GM18507 (cell line): ENCODE results near the gene ROBO1.

Experiments used
- DNase-seq: peaks from one replicate; pipeline ENCODE4 v3.0.0; 2011; ENCODE audit warnings: low read depth; ENCODE audit not compliant: insufficient read length; ENCODE audit errors: extremely low spot score
- FAIRE-seq: peaks from 2 replicates; lab custom pipeline; 2011; peaks lifted over from hg19 to GRCh38; lab: Jason Lieb, UNC

Gene ROBO1

GRCh38 chr3:78857494-78858111 is 910.2 kb downstream of the ROBO1 start:
- no peak for FAIRE-seq
- DNase-seq: no peak

DNA sequence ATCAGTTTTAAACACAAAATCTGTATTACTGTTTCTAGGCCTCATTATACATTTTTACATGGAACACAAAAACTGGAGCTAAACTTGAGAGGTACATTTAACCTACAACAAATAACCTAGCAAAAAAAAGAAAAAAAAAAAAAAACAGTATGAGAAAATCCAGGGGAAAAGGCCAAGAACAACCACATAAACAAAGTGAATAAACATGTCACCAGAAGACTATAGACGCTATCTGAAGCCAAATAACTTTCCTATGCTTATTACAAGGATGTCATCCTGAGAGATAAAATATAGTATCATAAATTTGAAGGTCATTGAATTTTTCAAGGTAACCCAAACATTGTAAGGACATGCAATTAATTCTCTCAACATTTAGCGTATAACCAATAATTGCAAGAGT is 911.6 kb downstream of the ROBO1 start:
- FAIRE-seq (no peak), DNase-seq (no peak)

GRCh38 chr3:78855190-78855589 is 912.6 kb downstream of the ROBO1 start:
- no peak for FAIRE-seq
- DNase-seq: no peak

- FAIRE-seq: no peak
These were observed 919.2 kb downstream of the ROBO1 start for GRCh38 chr3:78848392-78849288.

GRCh38 chr3:78847603-78848002 is 920.2 kb downstream of the ROBO1 start:
- no peak for DNase-seq
- no peak for FAIRE-seq

More at GRCh38 chr3:78848392-78849288, 919.2 kb downstream of the ROBO1 start:
- DNase-seq: no peak

- DNase-seq (no peak), FAIRE-seq (no peak)
These were observed 920.6 kb downstream of the ROBO1 start for GRCh38 chr3:78847203-78847602.

- DNase-seq (no peak), FAIRE-seq (no peak)
These were observed 921.1 kb downstream of the ROBO1 start for GRCh38 chr3:78846718-78847117.

- FAIRE-seq: no peak
- no peak for DNase-seq
These were observed 922.2 kb downstream of the ROBO1 start for GRCh38 chr3:78845605-78846004.

- FAIRE-seq: no peak
These were observed 923.5 kb downstream of the ROBO1 start for GRCh38 chr3:78844307-78844706.

DNA sequence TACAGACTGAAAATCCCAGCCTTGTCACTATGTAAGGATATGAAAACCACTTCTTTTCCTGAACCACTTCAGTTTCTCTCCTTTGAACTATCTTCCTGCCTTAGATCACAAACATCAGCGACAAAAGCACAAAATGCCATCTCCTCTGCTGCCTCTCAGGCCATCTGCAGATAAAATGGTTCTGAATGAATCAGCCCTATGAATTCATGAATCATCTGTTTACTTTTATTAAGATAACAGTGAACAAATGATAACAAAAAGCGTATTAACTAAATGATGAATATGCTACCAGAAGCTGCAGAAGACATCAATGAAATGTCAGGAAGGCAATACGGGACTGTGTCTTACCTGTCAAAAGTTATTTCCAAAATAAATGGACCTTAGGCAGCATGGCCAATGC is 928.1 kb downstream of the ROBO1 start:
- no peak for DNase-seq
- no peak for FAIRE-seq

More at GRCh38 chr3:78844307-78844706, 923.5 kb downstream of the ROBO1 start:
- no peak for DNase-seq

DNA sequence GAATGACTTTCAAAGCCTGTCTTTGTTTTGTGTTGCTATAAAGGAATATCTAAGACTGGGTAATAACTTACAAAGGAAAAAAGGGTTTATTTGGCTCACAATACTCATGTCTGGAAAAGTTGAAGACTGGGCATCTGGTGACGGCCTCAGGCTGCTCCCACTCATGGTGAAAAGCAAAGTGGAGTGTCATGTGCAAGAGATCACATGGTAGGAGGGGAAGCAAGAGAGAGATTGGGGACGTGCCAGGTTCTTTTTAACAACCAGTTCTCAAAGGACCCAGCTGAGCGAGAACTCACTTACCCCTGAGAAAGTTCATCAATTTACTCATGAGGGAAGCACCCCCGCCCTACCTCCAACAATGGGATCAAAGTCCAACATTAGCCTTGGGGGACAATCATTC is 929.4 kb downstream of the ROBO1 start:
- FAIRE-seq (no peak), DNase-seq (no peak)

DNA sequence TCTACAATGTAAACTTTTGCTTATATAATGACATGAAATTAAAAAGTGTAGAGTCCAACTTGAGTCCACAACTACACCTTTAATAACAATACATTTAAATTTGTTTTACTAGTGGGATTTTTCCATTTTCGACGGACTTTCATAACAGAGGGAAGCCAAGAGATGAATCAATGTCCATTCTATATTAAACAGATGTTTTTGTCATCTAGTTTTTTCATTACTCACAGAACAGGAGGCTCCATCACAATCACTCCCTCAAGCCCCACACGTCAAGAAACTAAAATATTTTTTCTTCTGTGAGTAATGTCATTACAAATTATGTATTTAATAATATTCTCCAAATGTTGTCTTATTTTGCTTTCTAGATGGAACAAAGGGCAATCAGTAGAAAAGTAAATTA is 932.9 kb downstream of the ROBO1 start:
- no peak for DNase-seq
- no peak for FAIRE-seq

GRCh38 chr3:78832785-78833204 is 935.0 kb downstream of the ROBO1 start:
- no peak for FAIRE-seq
- no peak for DNase-seq

GRCh38 chr3:78831446-78831972 is 936.3 kb downstream of the ROBO1 start:
- DNase-seq: no peak
- no peak for FAIRE-seq

- FAIRE-seq: no peak
- DNase-seq: no peak
These were observed 937.3 kb downstream of the ROBO1 start for GRCh38 chr3:78830470-78830869.

- DNase-seq (no peak), FAIRE-seq (no peak)
These were observed 940.2 kb downstream of the ROBO1 start for GRCh38 chr3:78827618-78828017.

DNA sequence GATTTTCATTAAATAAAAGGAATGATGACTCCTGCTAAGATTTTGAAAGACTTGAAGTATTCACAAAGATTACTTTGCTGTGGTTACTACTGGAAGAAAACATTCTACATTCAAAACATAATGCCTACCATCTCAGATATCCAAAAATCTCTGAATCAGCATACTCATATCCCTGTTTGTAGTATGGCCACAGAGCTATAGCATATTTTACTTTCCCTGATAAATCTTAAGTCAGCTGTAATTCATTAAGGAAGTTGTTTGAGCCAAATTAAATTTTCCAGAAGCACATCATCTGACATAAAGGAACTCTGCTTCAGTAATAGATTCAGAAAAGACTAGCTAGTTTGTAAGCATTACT is 942.0 kb downstream of the ROBO1 start:
- FAIRE-seq (no peak), DNase-seq (no peak)

- FAIRE-seq (no peak), DNase-seq (no peak)
These were observed 942.5 kb downstream of the ROBO1 start for GRCh38 chr3:78825118-78825857.

DNA sequence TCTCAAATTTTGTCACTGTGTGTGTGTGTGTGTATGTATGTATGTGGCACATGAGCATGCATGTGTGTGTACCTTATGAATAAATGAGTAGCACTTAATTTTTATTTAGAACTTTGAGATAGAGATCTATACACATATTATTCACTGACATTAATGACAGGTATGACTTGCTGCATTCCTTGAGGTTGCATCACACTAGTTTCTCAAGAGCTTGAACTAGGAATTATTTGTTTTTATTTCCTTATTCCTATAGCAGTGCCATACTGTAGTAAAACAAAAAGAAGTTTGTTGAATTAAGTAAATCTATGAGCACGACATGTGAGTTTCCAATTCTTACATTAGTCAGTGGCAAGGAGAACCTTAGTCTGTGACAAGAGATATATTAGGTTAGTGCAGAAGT is 943.9 kb downstream of the ROBO1 start:
- no peak for FAIRE-seq
- no peak for DNase-seq

GRCh38 chr3:78823434-78823833 is 944.4 kb downstream of the ROBO1 start:
- FAIRE-seq: no peak

More at GRCh38 chr3:78823434-78823833, 944.4 kb downstream of the ROBO1 start:
- no peak for DNase-seq
